Measurements from ENCODE around the gene KNG1. TPM values are rescaled to one million over a fixed set of nuclear protein-coding genes. Genes with fewer than 3 reads are reported as not detected.
"Not testable (repeated sequence)": the region's sequence is repeated elsewhere in the genome, so short reads cannot be mapped to it uniquely, and the experiment has no call there.

The KNG1 gene
- total RNA-seq, result not detected in 2 replicates

- no peak for DNase-seq (ENCODE audit: low read depth in 2 of 2)
These were observed at the start of gene KNG1 for GRCh38 chr3:186717039-186717457. TSS of gene KNG1 (plus strand) at chr3:186717359. CDS start at chr3:186717543, 184 bp downstream.

GRCh38 chr3:186668426-186668825 is 48.7 kb upstream of the KNG1 start:
- no peak for DNase-seq (ENCODE audit: low read depth in 2 of 2)

- no peak for DNase-seq (ENCODE audit: low read depth in 2 of 2)
These were observed 47.6 kb upstream of the KNG1 start for GRCh38 chr3:186669378-186670084.

- no peak for DNase-seq (ENCODE audit: low read depth in 2 of 2)
These were observed 47.0 kb upstream of the KNG1 start for GRCh38 chr3:186670155-186670554.

- DNase-seq (ENCODE audit: low read depth in 2 of 2), result no peak
These were observed 46.1 kb upstream of the KNG1 start for GRCh38 chr3:186671051-186671450.

GRCh38 chr3:186678604-186679003 is 38.6 kb upstream of the KNG1 start:
- no peak for DNase-seq (ENCODE audit: low read depth in 2 of 2)

- no peak for DNase-seq (ENCODE audit: low read depth in 2 of 2)
These were observed 38.0 kb upstream of the KNG1 start for GRCh38 chr3:186679151-186679550.

GRCh38 chr3:186680869-186681268 is 36.3 kb upstream of the KNG1 start:
- DNase-seq (ENCODE audit: low read depth in 2 of 2), result no peak

- no peak for DNase-seq (ENCODE audit: low read depth in 2 of 2)
These were observed 34.3 kb upstream of the KNG1 start for GRCh38 chr3:186682812-186683211.

- DNase-seq (ENCODE audit: low read depth in 2 of 2), result no peak
These were observed 33.2 kb upstream of the KNG1 start for GRCh38 chr3:186683979-186684378.

- DNase-seq (ENCODE audit: low read depth in 2 of 2), result not testable (repeated sequence)
These were observed 30.7 kb upstream of the KNG1 start for GRCh38 chr3:186686475-186686874.

- DNase-seq (ENCODE audit: low read depth in 2 of 2), result no peak
These were observed 30.0 kb upstream of the KNG1 start for GRCh38 chr3:186687120-186687651.

- not testable (repeated sequence) for DNase-seq (ENCODE audit: low read depth in 2 of 2)
These were observed 26.9 kb upstream of the KNG1 start for GRCh38 chr3:186690304-186690703.

GRCh38 chr3:186691676-186692075 is 25.5 kb upstream of the KNG1 start:
- no peak for DNase-seq (ENCODE audit: low read depth in 2 of 2)

- DNase-seq (ENCODE audit: low read depth in 2 of 2), result no peak
These were observed 23.3 kb upstream of the KNG1 start for GRCh38 chr3:186693843-186694242.

GRCh38 chr3:186694288-186695032 is 22.7 kb upstream of the KNG1 start:
- no peak for DNase-seq (ENCODE audit: low read depth in 2 of 2)

- no peak for DNase-seq (ENCODE audit: low read depth in 2 of 2)
These were observed 20.6 kb upstream of the KNG1 start for GRCh38 chr3:186696522-186696921.

GRCh38 chr3:186697510-186697909 is 19.6 kb upstream of the KNG1 start:
- no peak for DNase-seq (ENCODE audit: low read depth in 2 of 2)

GRCh38 chr3:186700267-186700666 is 16.9 kb upstream of the KNG1 start:
- no peak for DNase-seq (ENCODE audit: low read depth in 2 of 2)

- DNase-seq (ENCODE audit: low read depth in 2 of 2), result not testable (repeated sequence)
These were observed 14.7 kb upstream of the KNG1 start for GRCh38 chr3:186702451-186702850.

- no peak for DNase-seq (ENCODE audit: low read depth in 2 of 2)
These were observed 11.0 kb upstream of the KNG1 start for GRCh38 chr3:186705882-186706780.
